SU-DHL-6 (cell line): Measurements from ENCODE around the gene B3GALT6.

Experiments used
- H2AFZ ChIP-seq: fragments of 200-600 bp; sonication (generic); 2 replicates; pipeline ENCODE4 v1.6.1; 2014; ENCODE audit warnings: low read depth, mild to moderate bottlenecking, moderate library complexity, mixed read lengths, antibody characterized with exemption, low read length; ENCODE audit not compliant: severe bottlenecking
- H3F3A ChIP-seq: fragments of 200-600 bp; shearing (Covaris generic); 2 replicates; pipeline ENCODE4 v1.6.0; 2016; ENCODE audit warnings: antibody characterized with exemption, mild to moderate bottlenecking; ENCODE audit not compliant: insufficient read depth
- H3K27ac ChIP-seq: fragments of 200-600 bp; sonication (generic); 2 replicates; pipeline ENCODE4 v1.5.1; 2016; ENCODE audit warnings: low read depth, mild to moderate bottlenecking, low read length, moderate library complexity, mixed read lengths
- H3K27me3 ChIP-seq: fragments of 200-600 bp; sonication (generic), shearing (Covaris generic); 2 replicates; pipeline ENCODE4 v1.6.0; 2014; ENCODE audit warnings: mild to moderate bottlenecking, low read length
- H3K36me3 ChIP-seq: fragments of 200-600 bp; sonication (generic); 2 replicates; pipeline ENCODE4 v1.6.1; 2014; ENCODE audit warnings: mild to moderate bottlenecking, low read length, mixed read lengths
- H3K4me2 ChIP-seq: fragments of 300-600, 200-600 bp; shearing (Covaris generic), sonication (generic); 2 replicates; pipeline ENCODE4 v1.6.0; 2014; ENCODE audit warnings: low read length, low read depth, mild to moderate bottlenecking; ENCODE audit not compliant: poor library complexity, severe bottlenecking
- H3K4me3 ChIP-seq: fragments of 200-600 bp; sonication (generic); 2 replicates; pipeline ENCODE4 v1.5.1; 2014; ENCODE audit warnings: antibody characterized with exemption, low read length, mild to moderate bottlenecking, mixed read lengths; ENCODE audit not compliant: insufficient read depth, poor library complexity, severe bottlenecking
- H3K79me2 ChIP-seq: fragments of 200-600 bp; sonication (generic); 2 replicates; pipeline ENCODE4 v1.6.1; 2014; ENCODE audit warnings: mild to moderate bottlenecking, low read length, moderate library complexity; ENCODE audit not compliant: insufficient read depth
- H3K9ac ChIP-seq: fragments of 200-600 bp; sonication (generic); 2 replicates; pipeline ENCODE4 v1.7.0; 2014; ENCODE audit warnings: mild to moderate bottlenecking, low read length
- H3K9me2 ChIP-seq: fragments of 200-600 bp; sonication (generic); replicated peaks from 2 replicates; pipeline ENCODE4 v1.6.1; 2014; ENCODE audit warnings: low read length; ENCODE audit not compliant: insufficient read depth
- H3K9me3 ChIP-seq: fragments of 200-600 bp; sonication (generic); 2 replicates; pipeline ENCODE4 v1.6.1; 2014; ENCODE audit warnings: low read length, mixed read lengths; ENCODE audit not compliant: insufficient read depth
- H4K20me1 ChIP-seq: fragments of 200-600 bp; sonication (generic); 2 replicates; pipeline ENCODE4 v1.6.1; 2014; ENCODE audit warnings: low read depth, mild to moderate bottlenecking, antibody characterized with exemption, low read length, moderate library complexity, mixed read lengths
- EZH2phosphoT487 ChIP-seq: fragments of 200-600 bp; sonication (generic), shearing (Covaris generic); conservative IDR thresholded peaks from 2 replicates; pipeline ENCODE4 v1.6.1; 2018; ENCODE audit warnings: mild to moderate bottlenecking, antibody characterized with exemption, low read length, moderate library complexity, mixed read lengths
- TF ChIP-seq, protein P1 (sequence below): fragments of 200-600 bp; sonication (generic); IDR thresholded peaks from one replicate; pipeline ENCODE4 v1.5.1; 2017; ENCODE audit warnings: antibody characterized with exemption, mild to moderate bottlenecking, low read length, moderate library complexity; ENCODE audit not compliant: insufficient read depth, poor library complexity, severe bottlenecking

The B3GALT6 gene

GRCh38 chr1:1272341-1273208 is 40.5 kb downstream of the B3GALT6 start:
- Histone ChIP-seq H3F3A (no peaks in the 10 kb centered on the region), H3K36me3 (no peaks in the 10 kb centered on the region), H2AFZ (no peak overlapping the region), H3K27me3 (no peaks in the 10 kb centered on the region), H3K4me3 (peak overlapping the region; percentile 92), H3K79me2 (peaks cover 44% of the 10 kb centered on the region), H3K9me2 (no peaks in the 10 kb centered on the region), H3K4me2 (peak overlapping the region; percentile 90), H3K27ac (no peak overlapping the region; the same call in 1 of the 2 replicates), H4K20me1 (peaks cover 4% of the 10 kb centered on the region; the same call in 1 of the 2 replicates), H3K9ac (peak overlapping the region; percentile 97), H3K9me3 (no peaks in the 10 kb centered on the region)
- TF ChIP-seq, protein P1, sequence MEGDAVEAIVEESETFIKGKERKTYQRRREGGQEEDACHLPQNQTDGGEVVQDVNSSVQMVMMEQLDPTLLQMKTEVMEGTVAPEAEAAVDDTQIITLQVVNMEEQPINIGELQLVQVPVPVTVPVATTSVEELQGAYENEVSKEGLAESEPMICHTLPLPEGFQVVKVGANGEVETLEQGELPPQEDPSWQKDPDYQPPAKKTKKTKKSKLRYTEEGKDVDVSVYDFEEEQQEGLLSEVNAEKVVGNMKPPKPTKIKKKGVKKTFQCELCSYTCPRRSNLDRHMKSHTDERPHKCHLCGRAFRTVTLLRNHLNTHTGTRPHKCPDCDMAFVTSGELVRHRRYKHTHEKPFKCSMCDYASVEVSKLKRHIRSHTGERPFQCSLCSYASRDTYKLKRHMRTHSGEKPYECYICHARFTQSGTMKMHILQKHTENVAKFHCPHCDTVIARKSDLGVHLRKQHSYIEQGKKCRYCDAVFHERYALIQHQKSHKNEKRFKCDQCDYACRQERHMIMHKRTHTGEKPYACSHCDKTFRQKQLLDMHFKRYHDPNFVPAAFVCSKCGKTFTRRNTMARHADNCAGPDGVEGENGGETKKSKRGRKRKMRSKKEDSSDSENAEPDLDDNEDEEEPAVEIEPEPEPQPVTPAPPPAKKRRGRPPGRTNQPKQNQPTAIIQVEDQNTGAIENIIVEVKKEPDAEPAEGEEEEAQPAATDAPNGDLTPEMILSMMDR, result no peak
- no peak for TF ChIP-seq EZH2phosphoT487

- Histone ChIP-seq H4K20me1 (peaks cover 4% of the 10 kb centered on the region; the same call in 1 of the 2 replicates), H3K4me2 (peak overlapping the region; percentile 90), H3K27me3 (no peaks in the 10 kb centered on the region), H3K27ac (peak overlapping the region; percentile 18; the same call in 1 of the 2 replicates), H3K36me3 (no peaks in the 10 kb centered on the region), H3K9me2 (no peaks in the 10 kb centered on the region), H3K4me3 (peak overlapping the region; percentile 92), H3K79me2 (peaks cover 44% of the 10 kb centered on the region), H2AFZ (no peak overlapping the region), H3K9me3 (no peaks in the 10 kb centered on the region), H3F3A (no peaks in the 10 kb centered on the region), H3K9ac (peak overlapping the region; percentile 97)
- TF ChIP-seq EZH2phosphoT487, result no peak
- TF ChIP-seq, protein P1, result no peak
Measured at GRCh38 chr1:1273209-1273511, 41.1 kb downstream of the B3GALT6 start.

GRCh38 chr1:1273512-1274298 is 41.7 kb downstream of the B3GALT6 start, which contains the start of gene UBE2J2:
Gene UBE2J2, minus strand, starts transcription at chr1:1273854. Its CDS starts 5,862 bp downstream, at chr1:1267992.
- Histone ChIP-seq H3K4me2 (peak within 1 kb of the TSS; percentile 90), H3K27ac (peak within 1 kb of the TSS; percentile 43), H3K27me3 (no peaks in the 10 kb centered on the region), H2AFZ (peak within 1 kb of the TSS; percentile 93), H3F3A (no peaks in the 10 kb centered on the region), H3K9me2 (no peaks in the 10 kb centered on the region), H3K9me3 (no peaks in the 10 kb centered on the region), H3K9ac (peak within 1 kb of the TSS; percentile 97), H3K4me3 (peak within 1 kb of the TSS; percentile 92), H3K36me3 (no peaks in the 10 kb centered on the region), H3K79me2 (peaks cover 40% of the 10 kb centered on the region), H4K20me1 (peaks cover 4% of the 10 kb centered on the region; the same call in 1 of the 2 replicates)
- TF ChIP-seq, protein P1, result no peak
- no peak for TF ChIP-seq EZH2phosphoT487
